GM21528 (cell line): ENCODE data around the gene MTCH1.

Experiments
- ATAC-seq: cut with Tn5 transposase; IDR thresholded peaks from one replicate; pipeline ENCODE4 v1.9.1; 2021; ENCODE audit warnings: mild to moderate bottlenecking, moderate library complexity; ENCODE audit not compliant: unreplicated experiment, low FRiP score

Gene MTCH1

DNA sequence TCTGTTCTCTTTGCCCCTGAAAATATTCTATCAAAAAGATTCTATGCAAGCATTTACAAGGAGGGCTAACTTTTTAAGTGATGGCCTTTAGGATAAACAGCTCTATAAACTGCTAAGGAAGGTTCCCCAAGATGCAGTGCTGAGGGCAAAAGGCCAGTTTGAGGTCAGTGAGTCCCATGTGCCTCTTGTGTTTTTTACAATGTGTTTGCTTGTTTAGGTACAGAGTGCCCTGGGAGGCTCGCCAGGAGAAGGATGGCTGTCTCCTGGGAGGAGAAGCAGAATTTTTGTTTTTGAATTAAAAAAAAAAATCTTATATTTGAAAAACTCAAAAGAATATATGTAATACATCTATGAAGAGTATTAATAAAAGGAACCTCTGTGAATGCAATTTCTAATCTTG, 12.8 kb downstream of the MTCH1 start:
- no peak for ATAC-seq

DNA sequence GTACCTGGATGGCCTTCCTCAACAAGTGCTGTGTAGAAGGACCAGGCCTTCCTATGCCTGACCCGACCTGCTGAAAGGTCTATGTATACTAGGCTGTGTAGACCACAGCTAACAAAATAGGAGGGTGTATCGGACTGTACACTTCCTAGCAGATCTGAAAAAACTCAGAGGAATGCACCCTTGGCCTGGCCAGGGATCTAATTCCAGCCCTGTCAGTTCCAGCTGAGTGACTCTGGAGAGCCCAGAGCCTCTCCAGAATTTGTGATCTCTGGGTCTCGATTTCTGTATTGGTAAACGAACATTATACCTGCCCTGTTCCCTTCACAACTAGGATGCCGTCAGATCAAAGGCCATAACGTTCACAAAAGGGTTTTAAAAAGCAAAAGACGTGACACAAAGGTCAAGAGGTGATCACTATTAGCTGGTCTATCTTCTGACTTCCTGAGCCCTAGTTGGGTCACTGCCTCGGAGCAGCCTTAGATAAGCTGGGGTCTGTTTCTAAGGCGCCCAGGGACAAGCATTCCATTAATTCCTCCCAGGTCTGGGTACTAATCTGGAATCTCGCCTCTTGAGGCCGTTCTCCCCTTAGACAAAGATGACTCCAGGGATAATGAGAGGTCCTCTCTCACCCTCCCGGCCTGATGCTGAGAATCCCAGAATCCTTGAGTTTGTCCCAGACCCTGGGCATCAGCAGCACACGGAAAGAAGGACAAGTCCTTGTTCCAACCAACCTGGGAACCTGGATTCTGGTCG, 13.9 kb downstream of the MTCH1 start:
- ATAC-seq = no peak

GRCh38 chr6:36970892-36971842, 14.8 kb downstream of the MTCH1 start:
- no peak for ATAC-seq

GRCh38 chr6:36969988-36970891, 15.8 kb downstream of the MTCH1 start:
- no peak for ATAC-seq

- ATAC-seq = no peak
These were observed 16.7 kb downstream of the MTCH1 start for GRCh38 chr6:36969240-36969691.

DNA sequence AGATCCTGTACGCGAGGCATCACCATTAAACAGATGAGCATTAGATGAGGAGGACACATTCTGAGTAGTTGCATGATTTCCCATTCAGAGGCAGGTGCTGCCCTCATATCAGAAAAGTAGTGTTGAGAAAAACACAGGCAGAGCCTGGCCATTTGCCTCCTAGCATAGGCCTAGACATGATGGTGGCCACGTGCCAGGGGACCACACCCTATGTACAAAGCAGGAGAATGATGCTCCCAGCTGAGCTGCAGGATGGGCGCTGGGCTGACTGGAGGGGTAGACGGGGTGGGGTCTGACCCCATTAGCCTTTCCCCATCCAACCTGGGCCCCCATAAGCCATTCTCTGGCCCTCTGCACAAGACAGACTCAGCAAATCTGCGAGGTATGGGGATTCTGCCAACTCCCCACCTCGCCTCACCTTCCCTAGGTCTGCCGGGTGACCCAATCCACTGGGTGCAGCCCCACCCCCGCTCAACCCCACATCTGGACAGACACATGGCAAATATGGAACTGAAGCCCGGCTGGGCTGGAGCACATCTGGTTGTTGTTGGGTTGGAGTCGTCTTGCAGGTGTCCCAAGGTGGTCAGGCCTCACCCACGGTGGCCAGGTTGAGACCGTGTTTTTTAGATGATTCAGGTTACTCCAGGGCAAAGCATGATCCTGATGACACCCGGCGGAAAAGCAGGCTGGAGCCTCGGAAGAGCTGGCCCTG, 17.6 kb downstream of the MTCH1 start:
- no peak for ATAC-seq

GRCh38 chr6:36967757-36968156, 18.2 kb downstream of the MTCH1 start:
- ATAC-seq = no peak

DNA sequence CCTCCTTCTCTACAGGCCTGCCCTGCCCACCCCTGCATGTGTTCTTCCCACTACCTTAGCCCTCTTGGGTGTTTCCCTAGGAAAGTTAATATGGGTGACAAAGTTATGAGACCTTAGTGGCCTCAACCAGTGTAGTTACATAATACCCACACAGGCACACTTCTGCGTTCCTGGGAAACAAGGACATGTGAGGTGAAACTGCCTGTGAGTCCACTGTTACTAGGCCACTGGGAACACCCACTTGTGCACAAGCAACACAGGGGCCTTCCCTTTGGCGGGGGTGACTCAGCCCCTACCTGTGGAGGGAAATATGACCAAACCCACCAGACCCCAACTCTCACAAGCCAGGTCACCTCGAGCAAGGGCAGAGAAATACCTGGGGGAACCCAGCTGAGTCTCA, 18.7 kb downstream of the MTCH1 start:
- no peak for ATAC-seq

DNA sequence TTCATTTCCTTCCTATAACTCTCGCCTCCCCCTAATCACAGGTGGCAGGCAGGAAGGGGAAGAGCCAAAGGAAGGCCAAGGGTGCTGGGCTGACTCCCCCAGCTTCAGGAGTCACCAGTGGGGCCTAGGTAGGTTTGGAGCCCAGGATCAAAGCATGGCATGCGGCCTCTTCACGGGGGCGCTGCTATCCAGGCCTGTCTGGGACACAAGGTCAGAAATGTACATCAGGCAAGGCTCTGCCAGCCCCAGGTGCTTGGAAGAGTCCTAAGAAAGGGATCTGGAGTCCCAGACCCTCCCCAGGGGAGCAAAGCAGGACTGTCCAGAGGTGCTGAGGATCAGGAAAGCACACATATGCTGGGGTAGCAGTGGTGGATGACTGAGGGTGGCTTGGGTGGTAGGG, 21.1 kb downstream of the MTCH1 start:
- ATAC-seq = no peak

DNA sequence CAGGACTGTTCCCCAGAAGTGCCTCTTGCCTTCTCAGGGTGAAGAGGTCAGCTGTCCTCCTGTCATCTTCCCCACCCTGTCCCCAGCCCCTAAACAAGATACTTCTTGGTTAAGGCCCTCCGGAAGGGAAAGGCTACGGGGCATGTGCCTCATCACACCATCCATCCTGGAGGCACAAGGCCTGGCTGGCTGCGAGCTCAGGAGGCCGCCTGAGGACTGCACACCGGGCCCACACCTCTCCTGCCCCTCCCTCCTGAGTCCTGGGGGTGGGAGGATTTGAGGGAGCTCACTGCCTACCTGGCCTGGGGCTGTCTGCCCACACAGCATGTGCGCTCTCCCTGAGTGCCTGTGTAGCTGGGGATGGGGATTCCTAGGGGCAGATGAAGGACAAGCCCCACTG, 21.6 kb downstream of the MTCH1 start:
- ATAC-seq = no peak

GRCh38 chr6:36963451-36964290, 22.3 kb downstream of the MTCH1 start:
- ATAC-seq = peak; percentile 64

GRCh38 chr6:36962874-36963273, 23.1 kb downstream of the MTCH1 start:
- ATAC-seq = no peak

GRCh38 chr6:36961441-36962435, 24.3 kb downstream of the MTCH1 start:
- ATAC-seq = no peak

DNA sequence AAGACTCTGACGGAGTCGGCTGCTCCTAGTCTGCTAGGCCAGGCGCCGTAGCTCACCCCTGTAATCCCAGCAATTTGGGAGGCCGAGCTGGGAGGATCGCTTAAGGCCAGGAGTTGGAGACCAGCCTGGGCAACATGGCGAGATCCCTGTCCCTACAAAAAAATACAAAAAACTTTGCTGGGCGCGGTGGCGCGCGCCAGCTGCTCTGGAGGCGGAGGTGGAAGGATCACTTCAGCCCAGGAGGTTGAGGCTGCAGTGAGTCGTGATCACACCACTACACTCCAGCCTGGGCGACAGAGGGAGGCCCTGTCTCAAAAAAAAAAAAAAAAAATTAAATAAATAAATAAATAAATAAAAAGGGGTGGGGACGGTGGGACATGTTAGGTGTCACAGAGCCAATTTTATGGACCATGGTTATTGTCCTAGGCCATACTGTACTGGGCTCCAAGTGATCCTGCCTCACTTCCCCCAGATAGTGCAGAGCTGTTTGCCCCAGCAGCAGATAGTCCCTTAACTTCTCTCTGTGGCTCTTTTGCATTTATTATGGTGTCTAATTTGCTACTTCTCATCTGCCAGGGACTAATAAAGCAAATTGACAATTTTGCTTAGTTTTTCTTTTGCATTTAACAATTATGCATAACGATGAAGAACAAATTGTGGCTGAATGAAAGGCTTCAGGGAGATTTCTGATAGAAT, 26.3 kb downstream of the MTCH1 start:
- no peak for ATAC-seq

DNA sequence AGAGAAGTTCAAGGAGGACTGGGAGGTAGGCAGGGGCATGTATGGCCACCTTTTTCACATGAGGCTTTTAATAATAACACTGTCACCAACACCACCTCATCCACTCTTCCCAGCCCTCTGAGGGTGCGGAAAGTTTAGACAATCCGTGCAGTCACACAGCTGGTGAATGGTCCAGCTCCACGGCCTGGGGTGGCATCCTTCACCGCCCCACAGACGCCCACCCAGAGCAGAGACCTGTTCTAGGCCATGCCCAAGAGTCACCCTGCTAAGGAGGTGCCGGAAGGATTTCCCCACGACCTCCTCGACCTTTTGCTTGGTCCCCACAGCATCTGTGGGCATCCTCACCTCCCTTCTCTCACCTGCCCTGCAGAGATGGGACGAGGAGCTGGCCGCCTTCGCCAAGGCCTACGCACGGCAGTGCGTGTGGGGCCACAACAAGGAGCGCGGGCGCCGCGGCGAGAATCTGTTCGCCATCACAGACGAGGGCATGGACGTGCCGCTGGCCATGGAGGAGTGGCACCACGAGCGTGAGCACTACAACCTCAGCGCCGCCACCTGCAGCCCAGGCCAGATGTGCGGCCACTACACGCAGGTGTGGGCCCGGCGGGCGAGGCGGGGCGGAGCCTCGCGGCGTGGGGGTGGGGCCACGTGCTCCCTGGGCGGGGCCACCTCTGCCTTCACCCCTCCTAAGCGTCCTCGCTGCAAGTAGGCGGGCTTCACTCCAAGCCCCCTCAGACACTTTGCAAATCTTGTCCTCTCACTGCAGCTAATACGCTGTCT, 27.0 kb downstream of the MTCH1 start:
- ATAC-seq = no peak

DNA sequence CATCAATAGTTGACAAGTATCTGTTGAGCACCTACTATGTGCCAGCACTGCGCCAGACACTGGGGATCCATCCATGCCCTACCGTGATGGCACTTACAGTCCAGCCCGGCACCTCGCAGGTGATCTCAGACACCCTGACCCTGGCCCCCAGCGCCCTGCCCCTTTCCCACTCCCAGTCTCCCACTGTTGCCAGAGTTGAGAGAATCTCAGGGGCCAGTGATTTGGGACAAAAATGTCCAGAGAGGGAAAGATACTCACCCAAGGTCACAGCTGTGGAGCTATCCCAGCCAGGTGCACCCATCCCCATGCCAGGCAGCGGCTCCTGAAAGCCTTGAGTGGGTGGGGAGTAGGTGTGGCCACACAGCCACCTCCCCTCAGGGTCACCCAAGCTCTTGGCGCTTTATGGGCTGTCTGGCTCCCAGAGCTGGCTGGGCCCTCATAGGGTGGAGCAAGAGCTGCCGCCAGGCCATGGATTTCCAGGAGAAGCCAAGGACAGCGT, 28.2 kb downstream of the MTCH1 start:
- no peak for ATAC-seq
